ENCODE results near the gene MAP3K2. TPM values are rescaled to one million over a fixed set of nuclear protein-coding genes. Genes with fewer than 3 reads are reported as not detected.
A peak's percentile ranks its signal among the peaks of the same experiment; 100 is the strongest.

The MAP3K2 gene, protein sequence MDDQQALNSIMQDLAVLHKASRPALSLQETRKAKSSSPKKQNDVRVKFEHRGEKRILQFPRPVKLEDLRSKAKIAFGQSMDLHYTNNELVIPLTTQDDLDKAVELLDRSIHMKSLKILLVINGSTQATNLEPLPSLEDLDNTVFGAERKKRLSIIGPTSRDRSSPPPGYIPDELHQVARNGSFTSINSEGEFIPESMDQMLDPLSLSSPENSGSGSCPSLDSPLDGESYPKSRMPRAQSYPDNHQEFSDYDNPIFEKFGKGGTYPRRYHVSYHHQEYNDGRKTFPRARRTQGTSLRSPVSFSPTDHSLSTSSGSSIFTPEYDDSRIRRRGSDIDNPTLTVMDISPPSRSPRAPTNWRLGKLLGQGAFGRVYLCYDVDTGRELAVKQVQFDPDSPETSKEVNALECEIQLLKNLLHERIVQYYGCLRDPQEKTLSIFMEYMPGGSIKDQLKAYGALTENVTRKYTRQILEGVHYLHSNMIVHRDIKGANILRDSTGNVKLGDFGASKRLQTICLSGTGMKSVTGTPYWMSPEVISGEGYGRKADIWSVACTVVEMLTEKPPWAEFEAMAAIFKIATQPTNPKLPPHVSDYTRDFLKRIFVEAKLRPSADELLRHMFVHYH
- total RNA-seq, result 10 to 100 TPM; 39.5 to 45.7 TPM

DNA sequence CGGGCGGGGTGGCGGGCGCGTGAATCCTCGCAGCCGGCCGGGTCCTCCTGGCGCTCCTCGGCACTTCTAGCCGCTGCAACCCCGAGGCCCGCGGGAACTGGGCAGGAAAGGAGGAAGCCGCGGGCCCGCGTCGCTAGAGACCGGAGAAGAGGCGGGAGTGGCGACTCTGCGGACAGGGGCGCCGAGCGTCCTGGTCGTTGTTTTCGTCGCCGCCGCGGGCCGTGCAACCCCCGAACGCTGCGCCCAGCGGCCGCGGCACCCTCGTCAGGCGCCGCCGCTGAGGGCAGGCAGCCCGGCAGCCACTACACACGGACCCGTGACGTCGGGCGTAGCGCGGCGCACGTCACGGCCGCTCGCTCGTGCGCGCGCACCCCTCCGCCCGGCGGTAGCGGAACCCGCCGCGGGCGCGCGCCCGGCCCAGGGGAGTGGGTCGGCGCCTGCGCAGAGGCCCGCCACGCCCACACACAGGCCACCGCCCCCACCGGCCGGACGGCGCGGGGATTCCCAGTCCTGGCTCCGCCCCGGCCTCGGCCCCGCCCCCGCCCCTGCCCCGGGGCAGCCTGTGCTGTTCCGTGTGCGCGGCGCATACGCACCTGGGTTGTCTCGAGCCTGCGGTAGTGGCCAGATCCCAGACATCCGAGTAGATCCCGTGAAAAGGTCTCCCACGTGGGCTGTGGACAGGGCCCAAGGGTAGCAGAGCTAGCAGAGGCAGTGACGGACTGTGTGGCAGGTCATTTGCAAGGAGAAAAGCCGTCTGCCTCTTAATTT, at the start of gene MAP3K2:
MAP3K2 (minus strand) TSS at position 321 of the 768 bp plus-strand sequence. CDS start 44,846 bp downstream, outside the sequence.
- Mint-ChIP-seq H3K27ac (peak within 1 kb of the TSS; percentile 88), H3K36me3 (peaks cover 5 to 18% of the 10 kb centered on the region in 2 donors), H3K9me3 (peaks cover 4 to 6% of the 10 kb centered on the region in 2 donors)
- peak; percentile 83 for ATAC-seq
- DNase-seq (ENCODE audit: low spot score in 2 of 2), result peak; percentile 93 to 96

DNA sequence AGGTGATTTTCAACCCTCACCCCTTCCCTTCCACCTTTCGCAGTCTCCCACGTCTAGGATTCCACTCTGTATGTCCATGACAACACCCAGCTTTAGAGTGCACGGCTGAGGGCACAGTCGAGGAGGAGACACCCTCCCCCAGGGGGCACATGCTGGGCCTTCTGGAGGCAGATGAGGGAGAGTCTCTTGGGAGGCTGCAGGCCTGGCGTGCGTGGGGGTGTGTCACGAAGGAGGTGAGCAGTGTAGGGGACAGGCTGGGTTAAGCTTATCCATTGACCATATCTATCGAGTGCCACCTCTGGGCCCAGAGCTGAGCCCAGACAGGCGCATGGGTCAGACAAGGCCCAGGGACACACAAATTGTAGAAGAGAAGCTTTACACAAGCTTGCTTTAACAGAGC, 49.3 kb upstream of the MAP3K2 start:
- DNase-seq (ENCODE audit: low spot score in 2 of 2), result no peak
- peaks cover 0 to 6% of the 10 kb centered on the region in 2 donors for H3K9me3 Mint-ChIP-seq

DNA sequence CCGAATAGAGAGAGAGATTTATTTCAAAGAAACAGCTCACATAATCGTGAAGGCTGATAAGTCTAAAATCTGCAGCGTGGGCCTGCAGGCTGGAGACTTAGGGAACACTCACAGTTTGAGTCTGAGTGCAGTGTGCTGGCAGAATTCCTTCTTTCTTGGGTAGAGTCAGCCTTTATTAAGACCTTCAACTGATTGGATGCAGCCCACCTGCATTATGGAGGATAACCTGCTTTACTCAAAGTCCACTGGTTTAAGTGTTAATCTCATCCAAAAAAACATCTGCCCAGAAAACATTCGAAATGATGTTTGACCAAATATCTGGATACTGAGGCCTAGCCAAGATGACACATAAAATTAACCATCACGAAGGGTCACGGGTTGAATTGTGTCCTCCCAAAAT, 46.7 kb upstream of the MAP3K2 start:
- ATAC-seq, result no peak
- Mint-ChIP-seq H3K9me3 (no peaks in the 10 kb centered on the region), H3K36me3 (no peaks in the 10 kb centered on the region)

More for the DNA sequence above, 49.3 kb upstream of the MAP3K2 start:
- Mint-ChIP-seq H3K36me3 (peaks cover 0 to 6% of the 10 kb centered on the region in 2 donors), H3K27ac (no peak overlapping the region)
- ATAC-seq, result no peak

DNA sequence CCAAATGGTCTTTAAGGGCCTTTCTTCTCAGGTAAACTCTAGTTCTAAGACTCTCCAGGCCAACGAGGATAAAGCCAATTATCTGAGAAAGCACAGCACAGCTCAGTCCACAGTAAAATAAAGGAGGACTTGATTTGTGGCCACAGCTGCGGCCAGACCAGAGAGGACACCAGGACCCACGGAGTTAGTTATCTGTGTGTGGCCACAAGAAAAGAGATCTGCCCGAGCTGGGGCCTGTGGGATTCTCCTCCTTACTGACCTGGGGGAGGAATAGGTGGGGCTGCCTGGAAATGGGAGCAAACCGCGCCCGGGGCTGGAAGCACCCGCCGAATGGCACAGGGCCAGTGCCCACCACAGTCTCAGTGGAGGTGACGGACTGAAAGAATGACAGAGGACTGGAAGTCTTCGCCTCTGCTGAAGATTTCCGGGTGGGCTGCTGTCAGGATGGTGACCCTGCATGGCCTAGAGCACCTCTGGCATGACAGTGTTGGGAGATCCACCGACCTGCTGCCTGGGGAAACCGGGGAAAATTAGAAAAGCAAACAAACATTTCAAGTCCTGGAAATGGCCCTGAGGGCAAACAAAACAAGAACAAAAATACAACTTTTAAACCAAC, 43.7 kb upstream of the MAP3K2 start:
- H3K27ac Mint-ChIP-seq, result no peak overlapping the region
- no peaks in the 10 kb centered on the region for H3K9me3 Mint-ChIP-seq
- no peak for ATAC-seq
- H3K36me3 Mint-ChIP-seq, result no peaks in the 10 kb centered on the region
- DNase-seq (ENCODE audit: low spot score in 2 of 2), result no peak

More for the DNA sequence above, 46.7 kb upstream of the MAP3K2 start:
- peak overlapping the region in 1 of 2 donors; percentile 55 for H3K27ac Mint-ChIP-seq
- DNase-seq (ENCODE audit: low spot score in 2 of 2), result no peak

DNA sequence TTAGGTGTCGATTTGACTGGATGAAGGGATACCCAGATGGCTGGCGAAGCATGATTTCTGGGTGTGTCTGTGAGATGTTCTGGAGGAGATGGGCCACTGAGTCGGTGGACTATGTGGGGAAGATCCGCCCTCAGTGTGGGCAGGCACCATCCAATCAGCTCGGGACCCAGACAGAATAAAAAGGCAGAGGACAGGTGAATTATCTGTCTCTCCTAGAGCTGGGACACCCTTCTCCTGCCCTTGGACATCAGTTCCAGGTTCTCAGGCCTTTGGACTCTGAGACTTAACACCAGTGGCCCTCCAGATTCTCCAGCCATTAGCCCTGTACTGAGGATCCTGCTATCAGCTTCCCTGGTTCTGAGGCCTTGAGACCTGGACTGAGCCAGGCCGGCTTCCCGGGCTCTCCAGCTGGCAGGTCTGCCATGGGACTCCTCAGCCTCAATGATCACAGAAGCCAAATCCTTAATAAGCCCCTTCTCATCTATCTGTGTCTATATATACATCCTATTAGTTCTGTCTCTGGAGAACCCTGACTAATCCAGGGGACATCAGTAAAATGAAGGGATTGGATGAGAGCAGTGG, 42.2 kb upstream of the MAP3K2 start:
- H3K27ac Mint-ChIP-seq, result no peak overlapping the region
- no peaks in the 10 kb centered on the region for H3K9me3 Mint-ChIP-seq
- H3K36me3 Mint-ChIP-seq, result no peaks in the 10 kb centered on the region
- DNase-seq (ENCODE audit: low spot score in 2 of 2) (no peak), ATAC-seq (no peak)

DNA sequence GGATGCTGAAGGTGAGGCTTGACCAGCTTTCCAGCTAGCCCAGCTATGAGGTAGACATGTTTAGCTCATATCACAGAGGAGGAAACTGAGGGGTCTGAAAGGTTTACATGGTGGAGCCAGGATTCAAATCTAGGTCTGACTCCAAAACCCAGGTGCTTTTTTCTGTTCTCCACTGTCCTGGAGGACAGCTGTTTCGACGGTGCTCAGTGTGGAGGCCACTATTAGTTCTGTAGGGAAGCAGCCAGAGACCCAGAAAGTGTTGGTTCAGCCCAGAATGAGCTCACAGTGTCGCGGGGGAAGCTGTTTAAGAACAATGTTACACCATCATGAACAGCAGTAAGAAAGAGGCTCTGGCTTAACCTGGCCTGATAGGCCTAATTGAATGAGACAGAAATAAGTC, 41.5 kb upstream of the MAP3K2 start:
- Mint-ChIP-seq H3K27ac (peak overlapping the region in 1 of 2 donors; percentile 5), H3K9me3 (no peaks in the 10 kb centered on the region), H3K36me3 (no peaks in the 10 kb centered on the region)
- ATAC-seq, result no peak
- DNase-seq (ENCODE audit: low spot score in 2 of 2), result no peak

DNA sequence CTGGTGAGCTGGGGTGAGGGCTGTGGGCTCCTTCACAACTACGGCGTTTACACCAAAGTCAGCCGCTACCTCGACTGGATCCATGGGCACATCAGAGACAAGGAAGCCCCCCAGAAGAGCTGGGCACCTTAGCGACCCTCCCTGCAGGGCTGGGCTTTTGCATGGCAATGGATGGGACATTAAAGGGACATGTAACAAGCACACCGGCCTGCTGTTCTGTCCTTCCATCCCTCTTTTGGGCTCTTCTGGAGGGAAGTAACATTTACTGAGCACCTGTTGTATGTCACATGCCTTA, 41.0 kb upstream of the MAP3K2 start:
- Mint-ChIP-seq H3K9me3 (no peaks in the 10 kb centered on the region), H3K27ac (peak overlapping the region in 1 of 2 donors; percentile 5), H3K36me3 (no peaks in the 10 kb centered on the region)
- no peak for ATAC-seq
- DNase-seq (ENCODE audit: low spot score in 2 of 2), result no peak

DNA sequence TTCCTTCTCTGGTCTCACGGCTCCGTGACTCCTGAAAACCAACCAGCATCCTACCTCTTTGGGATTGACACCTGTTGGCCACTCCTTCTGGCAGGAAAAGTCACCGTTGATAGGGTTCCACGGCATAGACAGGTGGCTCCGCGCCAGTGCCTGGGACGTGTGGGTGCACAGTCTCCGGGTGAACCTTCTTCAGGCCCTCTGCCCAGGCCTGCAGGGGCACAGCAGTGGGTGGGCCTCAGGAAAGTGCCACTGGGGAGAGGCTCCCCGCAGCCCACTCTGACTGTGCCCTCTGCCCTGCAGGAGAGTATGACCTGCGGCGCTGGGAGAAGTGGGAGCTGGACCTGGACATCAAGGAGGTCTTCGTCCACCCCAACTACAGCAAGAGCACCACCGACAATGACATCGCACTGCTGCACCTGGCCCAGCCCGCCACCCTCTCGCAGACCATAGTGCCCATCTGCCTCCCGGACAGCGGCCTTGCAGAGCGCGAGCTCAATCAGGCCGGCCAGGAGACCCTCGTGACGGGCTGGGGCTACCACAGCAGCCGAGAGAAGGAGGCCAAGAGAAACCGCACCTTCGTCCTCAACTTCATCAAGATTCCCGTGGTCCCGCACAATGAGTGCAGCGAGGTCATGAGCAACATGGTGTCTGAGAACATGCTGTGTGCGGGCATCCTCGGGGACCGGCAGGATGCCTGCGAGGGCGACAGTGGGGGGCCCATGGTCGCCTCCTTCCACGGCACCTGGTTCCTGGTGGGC, 40.5 kb upstream of the MAP3K2 start:
- no peaks in the 10 kb centered on the region for H3K36me3 Mint-ChIP-seq
- peak overlapping the region in 1 of 2 donors; percentile 45 for H3K27ac Mint-ChIP-seq
- no peak for DNase-seq (ENCODE audit: low spot score in 2 of 2)

DNA sequence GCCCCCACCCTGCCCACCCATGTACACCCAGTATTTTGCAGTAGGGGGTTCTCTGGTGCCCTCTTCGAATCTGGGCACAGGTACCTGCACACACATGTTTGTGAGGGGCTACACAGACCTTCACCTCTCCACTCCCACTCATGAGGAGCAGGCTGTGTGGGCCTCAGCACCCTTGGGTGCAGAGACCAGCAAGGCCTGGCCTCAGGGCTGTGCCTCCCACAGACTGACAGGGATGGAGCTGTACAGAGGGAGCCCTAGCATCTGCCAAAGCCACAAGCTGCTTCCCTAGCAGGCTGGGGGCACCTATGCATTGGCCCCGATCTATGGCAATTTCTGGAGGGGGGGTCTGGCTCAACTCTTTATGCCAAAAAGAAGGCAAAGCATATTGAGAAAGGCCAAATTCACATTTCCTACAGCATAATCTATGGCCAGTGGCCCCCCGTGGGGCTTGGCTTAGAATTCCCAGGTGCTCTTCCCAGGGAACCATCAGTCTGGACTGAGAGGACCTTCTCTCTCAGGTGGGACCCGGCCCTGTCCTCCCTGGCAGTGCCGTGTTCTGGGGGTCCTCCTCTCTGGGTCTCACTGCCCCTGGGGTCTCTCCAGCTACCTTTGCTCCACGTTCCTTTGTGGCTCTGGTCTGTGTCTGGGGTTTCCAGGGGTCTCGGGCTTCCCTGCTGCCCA, 39.7 kb upstream of the MAP3K2 start:
- Mint-ChIP-seq H3K36me3 (no peaks in the 10 kb centered on the region), H3K9me3 (no peaks in the 10 kb centered on the region), H3K27ac (peak overlapping the region in 1 of 2 donors; percentile 45)
- DNase-seq (ENCODE audit: low spot score in 2 of 2) (no peak), ATAC-seq (no peak)

More for the DNA sequence above, 40.5 kb upstream of the MAP3K2 start:
- H3K9me3 Mint-ChIP-seq, result no peaks in the 10 kb centered on the region
- ATAC-seq, result no peak

DNA sequence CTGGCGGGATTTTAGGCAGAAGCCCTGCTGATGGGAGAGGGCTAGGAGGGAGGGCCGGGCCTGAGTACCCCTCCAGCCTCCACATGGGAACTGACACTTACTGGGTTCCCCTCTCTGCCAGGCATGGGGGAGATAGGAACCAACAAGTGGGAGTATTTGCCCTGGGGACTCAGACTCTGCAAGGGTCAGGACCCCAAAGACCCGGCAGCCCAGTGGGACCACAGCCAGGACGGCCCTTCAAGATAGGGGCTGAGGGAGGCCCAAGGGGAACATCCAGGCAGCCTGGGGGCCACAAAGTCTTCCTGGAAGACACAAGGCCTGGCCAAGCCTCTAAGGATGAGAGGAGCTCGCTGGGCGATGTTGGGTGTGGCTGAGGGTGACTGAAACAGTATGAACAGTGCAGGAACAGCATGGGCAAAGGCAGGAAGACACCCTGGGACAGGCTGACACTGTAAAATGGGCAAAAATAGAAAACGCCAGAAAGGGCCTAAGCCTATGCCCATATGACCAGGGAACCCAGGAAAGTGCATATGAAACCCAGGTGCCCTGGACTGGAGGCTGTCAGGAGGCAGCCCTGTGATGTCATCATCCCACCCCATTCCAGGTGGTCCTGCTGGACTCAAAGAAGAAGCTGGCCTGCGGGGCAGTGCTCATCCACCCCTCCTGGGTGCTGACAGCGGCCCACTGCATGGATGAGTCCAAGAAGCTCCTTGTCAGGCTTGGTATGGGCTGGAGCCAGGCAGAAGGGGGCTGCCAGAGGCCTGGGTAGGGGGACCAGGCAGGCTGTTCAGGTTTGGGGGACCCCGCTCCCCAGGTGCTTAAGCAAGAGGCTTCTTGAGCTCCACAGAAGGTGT, 39.0 kb upstream of the MAP3K2 start:
- Mint-ChIP-seq H3K36me3 (no peaks in the 10 kb centered on the region), H3K27ac (no peak overlapping the region), H3K9me3 (no peaks in the 10 kb centered on the region)
- DNase-seq (ENCODE audit: low spot score in 2 of 2), result no peak
- ATAC-seq, result no peak

DNA sequence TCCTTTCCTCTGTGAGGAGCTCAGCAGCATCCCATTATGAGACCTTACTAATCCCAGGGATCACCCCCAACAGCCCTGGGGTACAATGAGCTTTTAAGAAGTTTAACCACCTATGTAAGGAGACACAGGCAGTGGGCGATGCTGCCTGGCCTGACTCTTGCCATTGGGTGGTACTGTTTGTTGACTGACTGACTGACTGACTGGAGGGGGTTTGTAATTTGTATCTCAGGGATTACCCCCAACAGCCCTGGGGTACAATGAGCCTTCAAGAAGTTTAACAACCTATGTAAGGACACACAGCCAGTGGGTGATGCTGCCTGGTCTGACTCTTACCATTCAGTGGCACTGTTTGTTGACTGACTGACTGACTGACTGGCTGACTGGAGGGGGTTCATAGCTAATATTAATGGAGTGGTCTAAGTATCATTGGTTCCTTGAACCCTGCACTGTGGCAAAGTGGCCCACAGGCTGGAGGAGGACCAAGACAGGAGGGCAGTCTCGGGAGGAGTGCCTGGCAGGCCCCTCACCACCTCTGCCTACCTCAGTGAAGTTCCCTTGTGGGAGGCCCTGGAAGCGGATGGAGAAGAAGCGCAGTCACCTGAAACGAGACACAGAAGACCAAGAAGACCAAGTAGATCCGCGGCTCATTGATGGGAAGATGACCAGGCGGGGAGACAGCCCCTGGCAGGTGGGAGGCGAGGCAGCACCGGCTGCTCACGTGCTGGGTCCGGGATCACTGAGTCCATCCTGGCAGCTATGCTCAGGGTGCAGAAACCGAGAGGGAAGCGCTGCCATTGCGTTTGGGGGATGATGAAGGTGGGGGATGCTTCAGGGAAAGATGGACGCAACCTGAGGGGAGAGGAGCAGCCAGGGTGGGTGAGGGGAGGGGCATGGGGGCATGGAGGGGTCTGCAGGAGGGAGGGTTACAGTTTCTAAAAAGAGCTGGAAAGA, 38.0 kb upstream of the MAP3K2 start:
- H3K36me3 Mint-ChIP-seq, result no peaks in the 10 kb centered on the region
- DNase-seq (ENCODE audit: low spot score in 2 of 2), result no peak
- no peak for ATAC-seq
- no peaks in the 10 kb centered on the region for H3K9me3 Mint-ChIP-seq
- no peak overlapping the region for H3K27ac Mint-ChIP-seq

DNA sequence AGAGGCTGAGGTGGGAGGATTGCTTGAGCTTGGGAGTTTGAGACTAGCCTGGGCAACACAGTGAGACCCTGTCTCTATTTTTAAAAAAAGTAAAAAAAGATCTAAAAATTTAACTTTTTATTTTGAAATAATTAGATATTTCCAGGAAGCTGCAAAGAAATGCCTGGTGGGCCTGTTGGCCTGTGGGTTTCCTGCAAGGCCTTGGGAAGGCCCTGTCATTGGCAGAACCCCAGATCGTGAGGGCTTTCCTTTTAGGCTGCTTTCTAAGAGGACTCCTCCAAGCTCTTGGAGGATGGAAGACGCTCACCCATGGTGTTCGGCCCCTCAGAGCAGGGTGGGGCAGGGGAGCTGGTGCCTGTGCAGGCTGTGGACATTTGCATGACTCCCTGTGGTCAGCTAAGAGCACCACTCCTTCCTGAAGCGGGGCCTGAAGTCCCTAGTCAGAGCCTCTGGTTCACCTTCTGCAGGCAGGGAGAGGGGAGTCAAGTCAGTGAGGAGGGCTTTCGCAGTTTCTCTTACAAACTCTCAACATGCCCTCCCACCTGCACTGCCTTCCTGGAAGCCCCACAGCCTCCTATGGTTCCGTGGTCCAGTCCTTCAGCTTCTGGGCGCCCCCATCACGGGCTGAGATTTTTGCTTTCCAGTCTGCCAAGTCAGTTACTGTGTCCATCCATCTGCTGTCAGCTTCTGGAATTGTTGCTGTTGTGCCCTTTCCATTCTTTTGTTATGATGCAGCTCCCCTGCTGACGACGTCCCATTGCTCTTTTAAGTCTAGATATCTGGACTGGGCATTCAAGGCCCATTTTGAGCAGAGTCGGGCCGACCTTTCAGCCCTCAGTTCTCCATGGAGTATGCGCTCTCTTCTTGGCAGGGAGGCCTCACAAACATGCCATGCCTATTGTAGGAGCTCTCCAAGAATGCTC, 37.1 kb upstream of the MAP3K2 start:
- Mint-ChIP-seq H3K9me3 (no peaks in the 10 kb centered on the region), H3K27ac (no peak overlapping the region), H3K36me3 (no peaks in the 10 kb centered on the region)
- DNase-seq (ENCODE audit: low spot score in 2 of 2) (no peak), ATAC-seq (no peak)

DNA sequence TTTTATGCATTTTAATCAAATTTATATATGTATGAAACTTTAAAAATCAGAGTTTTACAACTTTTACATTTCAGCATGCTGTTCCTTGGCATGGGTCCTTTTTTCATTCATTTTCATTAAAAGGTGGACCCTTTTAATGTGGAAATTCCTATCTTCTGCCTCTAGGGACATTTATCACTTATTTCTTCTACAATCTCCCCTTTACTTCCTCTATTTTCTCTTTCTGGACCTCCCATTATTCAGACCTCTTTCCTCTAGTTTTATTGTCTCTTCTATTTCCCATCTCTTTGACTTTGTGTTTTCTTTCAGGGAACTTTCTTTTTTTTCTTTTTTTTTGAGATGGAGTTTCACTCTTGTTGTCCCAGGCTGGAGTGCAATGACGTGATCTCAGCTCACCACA, 36.1 kb upstream of the MAP3K2 start:
- no peak overlapping the region for H3K27ac Mint-ChIP-seq

More for the DNA sequence above, 36.1 kb upstream of the MAP3K2 start:
- Mint-ChIP-seq H3K36me3 (no peaks in the 10 kb centered on the region), H3K9me3 (no peaks in the 10 kb centered on the region)
- ATAC-seq (no peak), DNase-seq (ENCODE audit: low spot score in 2 of 2) (no peak)
